CD4-positive, alpha-beta memory T cell (primary cell): Measurements from ENCODE around the gene S100A14. TPM values are rescaled to one million over a fixed set of nuclear protein-coding genes. Genes with fewer than 3 reads are reported as not detected.

Experiments used
- CTCF ChIA-PET: fragments of 350-600 bp; sonication (Branson Sonifier 250); formaldehyde crosslinking; loops from one replicate; lab custom pipeline; 2021; ENCODE audit warnings: inconsistent platforms; ENCODE audit not compliant: partially characterized antibody; lab: Charles Lee
- POLR2A ChIA-PET: fragments of 350-600 bp; sonication (Branson Sonifier 250); formaldehyde crosslinking; loops from one replicate; lab custom pipeline; 2021; ENCODE audit not compliant: partially characterized antibody; lab: Charles Lee
- DNase-seq, 5 donors: peaks; one replicate each; pipeline versions ENCODE4 v3.0.0 to v3.0.0-alpha.2; 2020 to 2022; ENCODE audit warnings: mixed read lengths in 1 of 5
- H3K27ac ChIP-seq: one replicate; pipeline ENCODE4 v1.7.0; 2013; ENCODE audit warnings: low read depth, low read length
- H3K27me3 ChIP-seq: 2 replicates; pipeline ENCODE4 v1.7.0; 2013; ENCODE audit warnings: mild to moderate bottlenecking, low read length, moderate library complexity; ENCODE audit not compliant: insufficient read depth
- H3K36me3 ChIP-seq: 2 replicates; pipeline ENCODE4 v1.7.0; 2013; ENCODE audit warnings: mild to moderate bottlenecking, low read length, moderate library complexity; ENCODE audit not compliant: insufficient read depth
- H3K4me1 ChIP-seq: 2 replicates; pipeline ENCODE4 v1.7.0; 2013; ENCODE audit warnings: mild to moderate bottlenecking, low read length, moderate library complexity; ENCODE audit not compliant: insufficient read depth
- H3K4me3 ChIP-seq, 2 donors: one replicate each; pipeline ENCODE4 v1.7.0; 2013; ENCODE audit warnings: low read length in 2 of 2, mild to moderate bottlenecking in 1 of 2
- H3K9me3 ChIP-seq, 2 donors: one replicate each; pipeline ENCODE4 v1.7.0; 2013; ENCODE audit warnings: low read length in 2 of 2, control low read depth in 1 of 2; ENCODE audit not compliant: control insufficient read depth in 1 of 2
- H3K27ac Mint-ChIP-seq, 7 donors: one replicate each; pipeline ENCODE4 v1.8.0; 2020 to 2021; ENCODE audit warnings: mixed read lengths in 7 of 7, mild to moderate bottlenecking in 6 of 7, inconsistent platforms in 3 of 7, moderate library complexity in 3 of 7
- H3K27me3 Mint-ChIP-seq, 2 donors: one replicate each; pipeline ENCODE4 v1.8.0; 2020 to 2021; ENCODE audit warnings: mixed read lengths in 2 of 2
- H3K36me3 Mint-ChIP-seq, 2 donors: one replicate each; pipeline ENCODE4 v1.8.0; 2020 to 2021; ENCODE audit warnings: mixed read lengths in 2 of 2, inconsistent platforms in 1 of 2, mild to moderate bottlenecking in 1 of 2
- H3K4me1 Mint-ChIP-seq, 4 donors: one replicate each; pipeline ENCODE4 v1.8.0; 2020 to 2021; ENCODE audit warnings: mixed read lengths in 4 of 4, mild to moderate bottlenecking in 1 of 4
- H3K4me3 Mint-ChIP-seq, 8 donors: one replicate each; pipeline ENCODE4 v1.8.0; 2020 to 2021; ENCODE audit warnings: mixed read lengths in 8 of 8, mild to moderate bottlenecking in 7 of 8, moderate library complexity in 6 of 8, inconsistent platforms in 3 of 8
- H3K9me3 Mint-ChIP-seq, 8 donors: one replicate each; pipeline ENCODE4 v1.8.0; 2020 to 2021; ENCODE audit warnings: mixed read lengths in 8 of 8, mild to moderate bottlenecking in 5 of 8, inconsistent platforms in 3 of 8, moderate library complexity in 1 of 8
- intact Hi-C: fragments of 100-400 bp; cut with micrococcal nuclease; formaldehyde crosslinking; loops from one replicate; pipeline ENCODE4 v1.15.1; 2023
- polyA plus RNA-seq, 2 donors: library from polyadenylated mRNA; unstranded; fragments of 300-500 nt; fragmentation: Illumina TruSeq; gene quantifications; one replicate each; pipeline ENCODE4 v1.2.3, GENCODE V29; 2021
- total RNA-seq, 2 experiments: library from RNA; stranded (reverse); gene quantifications; one replicate each; pipeline ENCODE4 v1.2.3, GENCODE V29; 2021

S100A14 gene
- total and polyA plus RNA-seq, 4 experiments from 2014 or later = not detected

GRCh38 chr1:153610334-153610733, 5.8 kb downstream of the S100A14 start:
- Mint-ChIP-seq H3K27me3 (peaks cover 0 to 1% of the 10 kb centered on the region in 2 donors), H3K36me3 (no peaks in the 10 kb centered on the region), H3K4me1 (peaks cover 0 to 1% (median 0%) of the 10 kb centered on the region in 4 donors), H3K9me3 (peaks cover 0 to 1% (median 0%) of the 10 kb centered on the region in 8 donors), H3K4me3 (no peak overlapping the region), H3K27ac (no peak overlapping the region)
- intact Hi-C loops = no loop called here
- Histone ChIP-seq H3K9me3 (no peaks in the 10 kb centered on the region), H3K36me3 (no peaks in the 10 kb centered on the region), H3K27ac (no peak overlapping the region), H3K4me3 (no peak overlapping the region), H3K4me1 (no peaks in the 10 kb centered on the region), H3K27me3 (no peaks in the 10 kb centered on the region)
- no peak for DNase-seq
- POLR2A ChIA-PET = no interaction called here
- CTCF ChIA-PET = no interaction called here

- H3K27ac ChIP-seq = no peak overlapping the region
- Mint-ChIP-seq H3K4me3 (no peak overlapping the region), H3K27ac (no peak overlapping the region), H3K36me3 (no peaks in the 10 kb centered on the region), H3K27me3 (peaks cover 0 to 1% of the 10 kb centered on the region in 2 donors), H3K4me1 (peaks cover 0 to 1% (median 0%) of the 10 kb centered on the region in 4 donors), H3K9me3 (peaks cover 0 to 1% (median 0%) of the 10 kb centered on the region in 8 donors)
- no peaks in the 10 kb centered on the region for H3K27me3 ChIP-seq
- no peaks in the 10 kb centered on the region for H3K9me3 ChIP-seq
- H3K4me3 ChIP-seq = no peak overlapping the region
- H3K36me3 ChIP-seq = no peaks in the 10 kb centered on the region
- intact Hi-C loops = no loop called here
- DNase-seq = no peak
- ChIA-PET POLR2A (no interaction called here), CTCF (interaction anchor here (1.2 kb wide), 1 partner anchor 8 kb away, joined by 3 read pairs; no protein-coding TSS in a partner anchor)
- no peaks in the 10 kb centered on the region for H3K4me1 ChIP-seq
These were observed 6.6 kb downstream of the S100A14 start for GRCh38 chr1:153609585-153609907.

- ChIA-PET POLR2A (no interaction called here), CTCF (interaction anchor here (1.2 kb wide), 1 partner anchor 9 kb away, joined by 3 read pairs; no protein-coding TSS in a partner anchor)
- intact Hi-C loops = no loop called here
- Histone ChIP-seq H3K4me1 (no peaks in the 10 kb centered on the region), H3K27ac (no peak overlapping the region), H3K4me3 (no peak overlapping the region), H3K36me3 (no peaks in the 10 kb centered on the region), H3K27me3 (no peaks in the 10 kb centered on the region), H3K9me3 (no peaks in the 10 kb centered on the region)
- H3K36me3 Mint-ChIP-seq = no peaks in the 10 kb centered on the region
- H3K27me3 Mint-ChIP-seq = no peaks in the 10 kb centered on the region
- no peak for DNase-seq
- H3K9me3 Mint-ChIP-seq = peaks cover 0 to 1% (median 0%) of the 10 kb centered on the region in 8 donors
- H3K4me3 Mint-ChIP-seq = no peak overlapping the region
- peaks cover 0 to 1% (median 0%) of the 10 kb centered on the region in 4 donors for H3K4me1 Mint-ChIP-seq
- peak overlapping the region in 2 of 7 donors; percentile 45 to 80 for H3K27ac Mint-ChIP-seq
These were observed 7.2 kb downstream of the S100A14 start for GRCh38 chr1:153608742-153609584.

- no peak overlapping the region for H3K27ac ChIP-seq
- Mint-ChIP-seq H3K9me3 (peaks cover 0 to 1% (median 0%) of the 10 kb centered on the region in 8 donors), H3K4me1 (peaks cover 0 to 1% (median 0%) of the 10 kb centered on the region in 4 donors), H3K27ac (no peak overlapping the region), H3K4me3 (no peak overlapping the region), H3K27me3 (no peaks in the 10 kb centered on the region), H3K36me3 (no peaks in the 10 kb centered on the region)
- ChIA-PET POLR2A (no interaction called here), CTCF (no interaction called here)
- intact Hi-C loops = no loop called here
- H3K9me3 ChIP-seq = no peaks in the 10 kb centered on the region
- no peaks in the 10 kb centered on the region for H3K4me1 ChIP-seq
- DNase-seq = no peak
- H3K4me3 ChIP-seq = no peak overlapping the region
- H3K36me3 ChIP-seq = no peaks in the 10 kb centered on the region
- no peaks in the 10 kb centered on the region for H3K27me3 ChIP-seq
These were observed 7.9 kb downstream of the S100A14 start for GRCh38 chr1:153608089-153608682.

- no peak overlapping the region for H3K27ac Mint-ChIP-seq
- POLR2A ChIA-PET = interaction anchor here (0.6 kb wide), 1 partner anchor 700 kb away, joined by 3 read pairs; no protein-coding TSS in a partner anchor
These were observed 8.7 kb downstream of the S100A14 start for GRCh38 chr1:153607381-153607780.

GRCh38 chr1:153606194-153606593, 9.9 kb downstream of the S100A14 start:
- no peaks in the 10 kb centered on the region for H3K36me3 ChIP-seq
- Mint-ChIP-seq H3K36me3 (no peaks in the 10 kb centered on the region), H3K9me3 (no peaks in the 10 kb centered on the region), H3K27ac (no peak overlapping the region), H3K27me3 (no peaks in the 10 kb centered on the region), H3K4me3 (no peak overlapping the region), H3K4me1 (peaks cover 0 to 3% (median 0%) of the 10 kb centered on the region in 4 donors)
- DNase-seq = no peak
- H3K27me3 ChIP-seq = no peaks in the 10 kb centered on the region
- H3K4me1 ChIP-seq = no peaks in the 10 kb centered on the region
- CTCF ChIA-PET = interaction anchor here (0.6 to 1.2 kb wide), 3 partner anchors 13 to 560 kb away, joined by 3 read pairs; no protein-coding TSS in a partner anchor
- intact Hi-C loops = no loop called here
- no peak overlapping the region for H3K27ac ChIP-seq
- H3K4me3 ChIP-seq = no peak overlapping the region
- POLR2A ChIA-PET = no interaction called here
- H3K9me3 ChIP-seq = no peaks in the 10 kb centered on the region

More at GRCh38 chr1:153607381-153607780, 8.7 kb downstream of the S100A14 start:
- Mint-ChIP-seq H3K27me3 (no peaks in the 10 kb centered on the region), H3K4me1 (peaks cover 0 to 4% (median 0%) of the 10 kb centered on the region in 4 donors), H3K4me3 (no peak overlapping the region), H3K36me3 (no peaks in the 10 kb centered on the region), H3K9me3 (peaks cover 0 to 1% (median 0%) of the 10 kb centered on the region in 8 donors)
- no peaks in the 10 kb centered on the region for H3K36me3 ChIP-seq
- no peak overlapping the region for H3K27ac ChIP-seq
- CTCF ChIA-PET = interaction anchor here (1.2 kb wide), 1 partner anchor 12 kb away, joined by 3 read pairs; no protein-coding TSS in a partner anchor
- intact Hi-C loops = no loop called here
- H3K4me3 ChIP-seq = no peak overlapping the region
- no peaks in the 10 kb centered on the region for H3K27me3 ChIP-seq
- no peaks in the 10 kb centered on the region for H3K4me1 ChIP-seq
- DNase-seq = no peak
- no peaks in the 10 kb centered on the region for H3K9me3 ChIP-seq

- no peak overlapping the region for H3K27ac ChIP-seq
- ChIA-PET CTCF (interaction anchor here (0.7 kb wide), 1 partner anchor 35 kb away, joined by 4 read pairs; no protein-coding TSS in a partner anchor), POLR2A (no interaction called here)
- H3K36me3 ChIP-seq = no peaks in the 10 kb centered on the region
- no peaks in the 10 kb centered on the region for H3K36me3 Mint-ChIP-seq
- peaks cover 0 to 13% (median 3%) of the 10 kb centered on the region in 4 donors for H3K4me1 Mint-ChIP-seq
- H3K4me1 ChIP-seq = peaks cover 7% of the 10 kb centered on the region
- no peaks in the 10 kb centered on the region for H3K27me3 ChIP-seq
- no peak overlapping the region for H3K4me3 ChIP-seq
- no peaks in the 10 kb centered on the region for H3K9me3 Mint-ChIP-seq
- intact Hi-C loops = no loop called here
- no peak overlapping the region for H3K27ac Mint-ChIP-seq
- no peaks in the 10 kb centered on the region for H3K27me3 Mint-ChIP-seq
- no peaks in the 10 kb centered on the region for H3K9me3 ChIP-seq
- no peak overlapping the region for H3K4me3 Mint-ChIP-seq
- DNase-seq = no peak
These were observed 13.4 kb downstream of the S100A14 start for GRCh38 chr1:153602749-153603148.
